Osteoblast (primary cell): ENCODE results near the gene CDH22. TPM values are rescaled to one million over a fixed set of nuclear protein-coding genes. Genes with fewer than 3 reads are reported as not detected.
A peak's percentile ranks its signal among the peaks of the same experiment; 100 is the strongest.

Experiments used
- DNase-seq: peaks from one replicate; pipeline ENCODE4 v3.0.0; 2011; ENCODE audit warnings: low spot score, mixed read lengths; ENCODE audit not compliant: insufficient read length; ENCODE audit errors: missing footprints
- H2AFZ ChIP-seq: 2 replicates; pipeline ENCODE4 v1.6.0; 2011; ENCODE audit warnings: mild to moderate bottlenecking, low read length
- H3K27ac ChIP-seq: 2 replicates; pipeline ENCODE4 v1.5.1; 2011; ENCODE audit warnings: mild to moderate bottlenecking, low read depth, low read length, moderate library complexity
- H3K27me3 ChIP-seq: 2 replicates; pipeline ENCODE4 v1.6.0; 2012; ENCODE audit warnings: mild to moderate bottlenecking, control low read depth, inconsistent platforms, low read length, moderate library complexity; ENCODE audit not compliant: insufficient read depth
- H3K36me3 ChIP-seq: 2 replicates; pipeline ENCODE4 v1.5.1; 2011; ENCODE audit warnings: mild to moderate bottlenecking, low read length, control low read depth, moderate library complexity; ENCODE audit not compliant: insufficient read depth
- H3K4me1 ChIP-seq: 2 replicates; pipeline ENCODE4 v1.5.1; 2011; ENCODE audit warnings: mild to moderate bottlenecking, low read length, control low read depth, moderate library complexity; ENCODE audit not compliant: insufficient read depth
- H3K4me2 ChIP-seq: 2 replicates; pipeline ENCODE4 v1.6.0; 2011; ENCODE audit warnings: mild to moderate bottlenecking, low read length; ENCODE audit not compliant: insufficient read depth
- H3K4me3 ChIP-seq: fragments of 200-600 bp; sonication (generic); 3 replicates; pipeline ENCODE4 v1.5.1; 2012; ENCODE audit warnings: mild to moderate bottlenecking, low read length, inconsistent platforms; ENCODE audit not compliant: insufficient read depth
- H3K79me2 ChIP-seq: 2 replicates; pipeline ENCODE4 v1.6.0; 2012; ENCODE audit warnings: mild to moderate bottlenecking, low read length, control low read depth, inconsistent platforms; ENCODE audit not compliant: insufficient read depth
- H3K9me3 ChIP-seq: 2 replicates; pipeline ENCODE4 v1.5.1; 2011; ENCODE audit warnings: low read depth, low read length, control low read depth
- H4K20me1 ChIP-seq: 2 replicates; pipeline ENCODE4 v1.6.0; 2012; ENCODE audit warnings: mild to moderate bottlenecking, low read length, control low read depth; ENCODE audit not compliant: insufficient read depth
- CTCF ChIP-seq: IDR thresholded peaks from 2 replicates; pipeline ENCODE4 v1.5.1; 2011; ENCODE audit warnings: mild to moderate bottlenecking, low read depth, low read length, moderate library complexity; ENCODE audit errors: extremely low read depth
- total RNA-seq: library from RNA; depleted of rRNA; stranded (reverse); fragments of >200 nt; gene quantifications from 2 replicates; pipeline ENCODE4 v1.2.3, GENCODE V29; 2012

Gene CDH22
- total RNA-seq, 1 donor, result not detected

- no peak for TF ChIP-seq CTCF
- H3K27ac ChIP-seq, result no peak overlapping the region
- peak; percentile 88 for DNase-seq
These were observed 94.1 kb downstream of the CDH22 start for GRCh38 chr20:46213946-46214823.

GRCh38 chr20:46212876-46213275 lies 95.4 kb downstream of the CDH22 start:
- no peak overlapping the region for H3K4me3 ChIP-seq
- no peaks in the 10 kb centered on the region for H3K79me2 ChIP-seq
- H3K27ac ChIP-seq, result no peak overlapping the region
- H3K27me3 ChIP-seq, result peaks cover 9% of the 10 kb centered on the region
- DNase-seq, result peak; percentile 57
- H3K36me3 ChIP-seq, result no peaks in the 10 kb centered on the region
- no peaks in the 10 kb centered on the region for H4K20me1 ChIP-seq
- H3K4me2 ChIP-seq, result no peak overlapping the region
- no peak overlapping the region for H2AFZ ChIP-seq
- no peaks in the 10 kb centered on the region for H3K9me3 ChIP-seq
- no peaks in the 10 kb centered on the region for H3K4me1 ChIP-seq
- no peak for TF ChIP-seq CTCF

More at GRCh38 chr20:46213946-46214823, 94.1 kb downstream of the CDH22 start:
- no peaks in the 10 kb centered on the region for H4K20me1 ChIP-seq
- no peak overlapping the region for H3K4me2 ChIP-seq
- H3K4me3 ChIP-seq, result no peak overlapping the region
- H3K4me1 ChIP-seq, result no peaks in the 10 kb centered on the region
- H3K36me3 ChIP-seq, result no peaks in the 10 kb centered on the region
- H3K27me3 ChIP-seq, result peaks cover 9% of the 10 kb centered on the region
- no peaks in the 10 kb centered on the region for H3K79me2 ChIP-seq
- H3K9me3 ChIP-seq, result no peaks in the 10 kb centered on the region
- H2AFZ ChIP-seq, result no peak overlapping the region

- no peak for TF ChIP-seq CTCF
- H3K79me2 ChIP-seq, result no peaks in the 10 kb centered on the region
- H3K4me1 ChIP-seq, result no peaks in the 10 kb centered on the region
- no peaks in the 10 kb centered on the region for H4K20me1 ChIP-seq
- H3K9me3 ChIP-seq, result no peaks in the 10 kb centered on the region
- no peaks in the 10 kb centered on the region for H3K36me3 ChIP-seq
- no peak overlapping the region for H3K27ac ChIP-seq
- no peak overlapping the region for H3K4me2 ChIP-seq
- H3K4me3 ChIP-seq, result no peak overlapping the region
- no peak overlapping the region for H2AFZ ChIP-seq
- peaks cover 12% of the 10 kb centered on the region for H3K27me3 ChIP-seq
- DNase-seq, result peak; percentile 71
These were observed 96.0 kb downstream of the CDH22 start for GRCh38 chr20:46212252-46212651.

- Histone ChIP-seq H3K27me3 (peaks cover 12% of the 10 kb centered on the region), H3K36me3 (no peaks in the 10 kb centered on the region), H3K79me2 (no peaks in the 10 kb centered on the region), H4K20me1 (no peaks in the 10 kb centered on the region), H3K4me2 (no peak overlapping the region), H3K4me1 (no peaks in the 10 kb centered on the region), H3K27ac (no peak overlapping the region), H3K4me3 (no peak overlapping the region), H3K9me3 (no peaks in the 10 kb centered on the region), H2AFZ (no peak overlapping the region)
- no peak for TF ChIP-seq CTCF
- no peak for DNase-seq
These were observed 97.0 kb downstream of the CDH22 start for GRCh38 chr20:46211331-46211722.
